Fibroblast of skin of back (primary cell): ENCODE data around the gene SDK2.
"Not testable (repeated sequence)": the region's sequence is repeated elsewhere in the genome, so short reads cannot be mapped to it uniquely, and the experiment has no call there.

Experiments
- DNase-seq: peaks from one replicate; pipeline ENCODE4 v3.0.0-alpha.2; 2013

Gene SDK2

DNA sequence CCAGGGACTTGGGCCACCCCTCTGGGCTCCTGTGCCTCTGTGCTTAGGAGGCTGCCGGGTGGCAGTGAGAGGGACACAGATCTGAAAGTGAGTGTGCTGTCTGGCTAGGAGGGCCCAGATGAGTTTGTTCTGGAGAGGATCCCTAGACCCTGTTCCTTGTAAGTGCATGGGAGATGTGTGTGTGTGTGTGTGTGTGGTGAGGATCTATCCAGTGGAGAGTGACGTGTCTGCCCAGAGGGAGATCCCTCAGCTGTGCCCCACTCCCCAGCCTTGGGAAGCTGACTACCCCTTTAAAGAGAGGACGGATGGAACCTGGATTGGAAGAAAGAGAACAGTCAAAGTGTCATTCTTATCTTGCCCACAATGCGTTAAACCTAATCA, 306.9 kb downstream of the SDK2 start:
- DNase-seq = no peak

DNA sequence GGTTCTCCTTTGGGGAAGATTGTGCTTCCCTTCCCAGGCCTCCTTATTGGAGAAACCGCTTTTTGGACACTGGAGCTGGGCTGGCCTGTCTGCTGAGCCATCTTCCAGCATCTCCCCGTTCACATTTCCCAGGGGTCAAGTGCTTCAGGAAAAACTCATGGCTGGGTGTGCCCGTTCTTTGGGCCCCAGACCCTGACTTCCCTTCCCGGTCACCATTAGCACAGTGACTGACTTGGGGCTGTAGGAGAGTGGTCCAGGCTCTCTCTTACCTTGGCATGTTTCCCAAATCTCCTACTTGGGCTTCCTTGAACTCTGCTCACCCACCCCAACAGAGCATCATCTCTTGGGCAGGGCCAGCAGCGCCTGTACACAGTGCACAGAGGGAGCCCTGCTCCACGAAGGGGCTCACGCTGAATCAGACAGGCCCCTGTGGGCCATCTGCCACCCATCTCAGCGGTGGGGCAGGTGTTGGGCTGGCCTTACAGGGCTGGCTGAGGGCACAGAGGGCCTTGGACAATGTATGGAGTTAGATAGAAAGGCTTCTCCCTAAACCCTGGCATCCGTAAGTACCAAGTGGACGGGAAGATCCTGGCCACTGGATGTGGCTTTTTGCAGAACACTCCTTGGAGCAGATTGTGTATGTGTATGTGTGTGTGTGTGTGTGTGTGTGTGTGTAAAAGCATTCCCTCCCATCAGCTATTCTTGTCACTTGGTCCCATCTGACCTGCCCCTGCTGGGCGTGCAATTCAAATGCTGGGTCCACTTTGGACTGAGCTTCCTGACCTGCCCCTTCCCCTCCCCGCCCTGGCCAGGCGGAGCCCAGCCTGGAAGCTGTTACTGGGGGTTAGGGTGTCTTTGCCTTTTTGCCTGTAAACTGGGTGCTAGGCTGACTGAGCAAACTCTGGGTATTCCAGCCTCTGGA, 307.6 kb downstream of the SDK2 start:
- DNase-seq = no peak

DNA sequence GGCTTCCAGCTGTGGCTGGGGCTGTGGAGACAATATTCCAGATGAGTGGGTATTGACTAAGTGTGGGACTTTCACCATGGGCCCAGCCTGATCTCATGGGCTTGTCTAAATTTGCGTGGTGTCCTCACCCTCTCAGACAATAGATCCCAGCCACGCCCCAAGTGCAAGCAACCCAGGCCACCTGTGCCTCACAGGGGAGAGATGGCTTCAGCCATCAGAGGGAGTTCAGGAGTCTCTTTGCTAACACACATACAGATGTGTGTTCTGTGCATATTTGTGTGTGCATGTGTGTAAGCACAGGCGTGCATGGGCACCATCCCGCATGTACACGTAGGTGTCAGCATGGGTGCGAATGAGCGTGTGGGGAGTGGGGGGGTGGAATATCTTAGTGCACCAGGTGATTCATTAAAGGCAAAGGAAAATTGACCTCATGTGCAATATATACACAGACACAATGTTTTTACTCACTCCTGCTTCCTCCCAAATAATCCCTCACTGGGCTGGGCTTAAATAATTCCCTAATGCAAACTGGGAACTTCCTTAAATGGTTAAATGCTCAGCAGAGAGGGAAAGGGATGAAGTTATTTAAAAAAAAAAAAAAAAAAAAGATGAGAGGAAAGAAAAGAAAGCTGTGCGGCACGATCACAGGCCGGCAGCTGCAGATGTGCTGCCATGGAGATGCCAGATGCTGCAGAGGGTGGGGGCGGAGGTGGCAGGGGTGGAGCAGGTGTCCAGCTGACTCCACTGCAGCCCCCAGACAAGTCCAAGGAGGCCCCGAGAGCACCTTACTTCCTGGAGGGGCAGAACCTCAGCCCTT, 308.4 kb downstream of the SDK2 start:
- DNase-seq = no peak

DNA sequence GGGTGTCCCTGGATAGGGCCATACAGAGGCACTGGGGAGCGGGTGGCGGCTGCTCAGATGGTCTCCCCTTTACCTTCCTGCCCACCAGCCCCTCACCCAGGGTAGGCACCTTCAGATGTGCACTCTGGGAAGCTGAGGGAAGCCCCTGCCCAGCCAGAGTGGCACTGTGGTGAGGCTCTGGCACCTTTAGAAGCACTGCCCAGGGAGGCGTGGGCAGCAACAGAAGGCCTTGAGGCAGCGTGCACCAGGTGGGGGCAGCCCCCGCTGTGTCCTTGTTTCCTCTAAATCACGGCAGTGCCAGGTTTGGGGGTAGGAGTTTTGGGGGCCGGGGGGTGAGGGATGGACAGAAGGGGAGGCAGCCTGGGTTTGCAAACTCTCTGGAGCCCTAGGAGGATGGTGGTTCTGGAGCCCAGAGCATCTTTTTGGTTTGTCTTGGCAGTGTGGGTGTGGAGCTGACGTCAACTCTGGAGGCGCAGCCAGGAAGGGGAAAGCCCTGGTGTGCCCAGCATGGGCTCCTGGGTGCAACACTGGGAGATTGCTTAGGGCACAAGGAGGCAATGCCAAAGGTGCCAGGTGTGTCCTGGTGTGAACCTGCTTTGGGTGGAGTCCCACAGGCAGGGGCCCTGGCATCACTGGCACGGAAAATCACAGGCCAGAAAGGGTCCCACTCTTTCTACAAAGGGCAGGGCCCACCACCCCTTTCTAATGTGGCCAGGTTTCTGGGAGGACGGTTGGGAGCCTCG, 309.3 kb downstream of the SDK2 start:
- DNase-seq = no peak

DNA sequence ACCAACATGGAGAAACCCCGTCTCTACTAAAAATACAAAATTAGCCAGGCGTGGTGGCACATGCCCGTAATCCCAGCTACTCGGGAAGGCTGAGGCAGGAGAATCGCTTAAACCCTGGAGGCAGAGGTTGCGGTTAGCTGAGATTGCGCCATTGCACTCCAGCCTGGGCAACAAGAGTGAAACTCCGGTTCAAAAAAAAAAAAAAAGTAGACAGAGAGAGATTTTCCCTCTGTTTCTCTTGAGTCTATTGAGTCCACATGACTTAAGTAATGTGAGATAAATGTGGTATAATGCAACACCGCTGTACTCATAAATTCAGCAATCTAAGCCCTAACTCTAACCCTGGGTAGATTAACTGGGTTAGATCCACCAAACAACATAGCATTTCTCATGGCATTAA, 310.8 kb downstream of the SDK2 start:
- DNase-seq = not testable (repeated sequence)

DNA sequence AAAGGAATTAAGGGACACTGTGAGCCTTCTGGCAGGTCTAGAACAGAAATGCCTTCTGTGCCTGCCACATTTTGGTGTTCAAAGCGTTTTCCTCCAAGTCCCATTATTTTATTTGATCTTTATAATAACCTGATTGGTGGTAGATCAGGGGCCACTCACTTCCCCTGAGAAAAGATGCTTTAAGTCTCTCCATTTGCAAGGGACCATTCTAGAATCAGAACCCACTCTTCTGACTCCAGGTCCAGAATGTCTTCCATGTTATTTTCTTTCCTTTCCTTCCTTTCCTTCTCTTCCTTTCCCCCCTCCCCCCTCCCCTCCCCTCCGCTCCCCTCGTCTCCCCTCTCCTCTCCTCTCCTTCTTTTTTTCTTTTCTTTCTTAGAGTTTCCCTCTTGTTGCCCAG, 313.2 kb downstream of the SDK2 start:
- no peak for DNase-seq

DNA sequence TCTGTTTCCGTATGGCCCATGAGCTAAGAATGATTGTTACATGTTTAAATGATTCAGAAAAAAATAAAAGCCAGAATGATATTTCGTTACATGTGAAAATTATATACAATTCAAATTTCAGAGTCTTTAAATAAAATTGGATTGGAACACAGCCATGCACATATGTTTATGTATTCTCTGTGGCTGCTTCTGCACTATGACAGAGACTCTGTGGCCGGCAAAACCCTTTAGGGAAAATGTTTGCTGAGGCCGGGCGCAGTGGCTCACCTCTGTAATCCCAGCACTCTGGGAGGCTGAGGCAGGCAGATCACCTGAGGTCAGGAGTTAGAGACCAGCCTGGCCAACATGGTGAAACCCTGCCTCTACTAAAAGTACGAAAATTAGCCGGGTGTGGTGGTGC, 316.6 kb downstream of the SDK2 start:
- no peak for DNase-seq

DNA sequence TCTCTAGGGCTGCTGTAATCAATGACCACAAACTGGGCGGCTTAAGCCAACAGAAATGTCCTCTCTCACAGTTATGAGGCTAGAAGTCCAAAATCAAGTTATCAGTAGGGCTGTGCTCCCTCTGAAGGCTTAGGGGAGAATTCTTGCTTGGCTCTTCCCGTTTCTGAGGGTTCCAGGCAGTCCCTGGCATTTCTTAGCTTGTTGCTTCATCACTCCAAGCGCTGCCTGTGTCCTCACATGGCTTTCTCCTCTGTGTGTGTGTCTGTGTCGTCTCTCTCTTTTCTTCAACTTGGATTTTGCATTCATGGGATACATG, 318.8 kb downstream of the SDK2 start:
- peak; percentile 74 for DNase-seq

DNA sequence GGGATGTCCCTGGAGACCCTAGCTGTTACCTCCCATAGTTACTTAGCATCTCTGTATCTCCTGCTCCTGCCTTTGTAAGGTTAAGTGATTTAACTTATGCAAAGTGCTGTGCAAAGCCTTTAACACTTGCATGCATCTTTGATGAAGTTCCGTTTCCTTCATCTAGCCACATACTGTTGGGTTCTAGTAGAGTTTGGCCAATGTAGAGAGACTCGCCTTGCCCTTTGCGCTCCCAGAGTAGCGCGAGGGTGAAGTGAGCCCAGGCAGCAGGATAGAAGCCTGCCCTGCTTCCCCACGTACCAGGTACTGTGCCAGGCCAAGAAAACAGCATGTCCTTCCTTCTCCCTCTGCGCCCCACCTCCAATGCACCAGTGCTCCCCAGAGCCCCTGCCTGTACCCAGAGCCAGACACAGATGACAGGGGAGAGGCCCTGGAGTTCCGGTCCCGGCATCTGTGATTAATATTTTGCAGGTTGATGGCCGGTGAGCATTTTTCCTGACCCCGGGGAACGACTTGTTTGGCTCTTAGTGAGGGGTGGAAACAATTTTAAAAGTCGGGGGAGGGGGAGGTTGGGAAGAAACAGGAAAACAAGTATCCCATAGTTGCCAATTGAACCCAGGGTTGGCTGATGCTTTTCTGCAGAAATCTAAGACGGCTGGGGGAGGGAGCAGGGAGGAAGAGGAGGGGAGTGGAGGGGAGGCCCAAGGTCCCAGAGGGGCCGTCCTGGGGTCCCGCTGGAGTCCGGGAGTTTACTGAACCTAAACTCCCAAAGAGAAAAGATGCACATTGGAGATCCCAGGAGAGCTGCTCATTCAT, 319.3 kb downstream of the SDK2 start:
- no peak for DNase-seq

DNA sequence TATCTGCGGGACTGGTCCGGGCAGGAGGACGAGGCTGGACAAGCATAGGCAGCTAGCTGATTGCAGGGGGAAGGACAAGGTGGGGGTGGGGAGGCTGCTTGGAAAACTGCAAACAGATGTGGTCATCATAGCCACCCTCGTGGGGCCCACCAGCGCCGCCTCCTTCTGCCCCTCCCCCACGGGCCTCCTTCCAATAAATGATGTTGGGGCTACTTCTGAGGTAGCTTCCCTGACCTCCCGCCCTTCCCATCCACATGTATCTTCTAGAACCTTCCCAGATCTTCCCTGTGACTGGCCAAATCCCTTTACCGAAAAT, 320.1 kb downstream of the SDK2 start:
- no peak for DNase-seq

DNA sequence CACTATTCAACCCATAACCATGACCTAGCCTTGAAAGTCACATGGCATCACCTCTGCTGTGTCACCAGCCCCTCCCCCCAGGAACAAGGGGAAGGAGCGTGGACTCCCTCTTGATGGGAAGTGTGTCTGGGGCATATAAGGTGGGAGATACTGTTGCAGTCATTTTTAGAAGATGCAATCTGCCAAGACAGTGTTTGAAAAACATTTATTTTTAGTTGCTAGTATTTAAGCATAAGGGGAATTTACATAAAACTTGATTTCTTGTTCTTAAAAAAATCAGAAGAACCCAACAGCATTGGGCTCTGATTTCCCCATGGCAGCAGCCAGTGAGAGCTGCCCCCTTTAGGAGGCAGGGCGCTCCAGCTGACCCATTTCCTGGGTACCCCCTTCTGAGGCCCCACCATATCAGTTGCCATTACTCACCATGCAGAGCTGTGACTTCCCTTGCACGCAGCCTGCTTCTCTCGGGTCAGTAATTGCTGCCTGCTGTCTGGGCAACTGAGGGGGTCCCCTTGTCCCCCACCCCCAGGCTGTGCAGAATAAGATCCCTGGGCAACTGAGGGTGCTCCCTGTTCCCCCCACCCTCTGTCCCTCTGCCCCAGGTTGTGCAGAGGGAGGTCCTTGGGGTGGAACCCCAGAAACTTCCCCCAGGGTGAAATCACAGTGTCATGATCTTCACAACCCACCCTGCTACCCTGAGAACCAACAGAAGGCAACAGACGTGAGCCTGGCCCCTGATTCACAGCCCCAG, 320.7 kb downstream of the SDK2 start:
- no peak for DNase-seq

DNA sequence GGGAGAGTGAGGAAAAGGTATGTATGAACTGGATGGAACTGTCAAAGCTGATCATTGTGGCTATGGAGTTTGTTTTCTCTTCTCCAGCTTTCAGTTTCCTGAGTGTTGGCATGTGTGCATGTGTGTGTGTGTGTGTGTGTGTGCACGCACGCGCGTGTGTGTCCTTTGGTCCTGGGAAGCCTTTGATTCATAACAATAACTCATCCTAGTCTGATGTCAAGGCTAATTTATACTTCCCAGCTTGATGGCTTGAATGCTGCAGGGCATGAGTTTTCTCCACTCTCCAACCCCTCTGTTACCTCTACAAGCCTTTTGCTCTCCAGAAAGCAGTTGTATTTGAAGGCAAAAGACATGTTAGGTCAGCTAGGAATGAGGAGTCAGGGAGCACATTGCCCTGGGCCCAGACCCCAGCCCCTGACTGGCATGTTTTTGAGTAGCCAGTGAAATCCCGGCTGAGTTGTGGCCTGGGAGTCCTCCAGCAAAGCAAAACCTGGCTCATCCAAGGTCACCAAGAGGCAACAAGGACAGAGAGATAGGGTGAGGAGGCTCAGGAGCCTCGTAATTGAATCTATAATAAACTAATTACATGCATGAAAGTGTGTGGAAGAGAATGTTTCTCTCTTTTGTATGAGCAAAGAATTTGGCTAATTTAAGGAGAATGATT, 323.5 kb downstream of the SDK2 start:
- DNase-seq = no peak

DNA sequence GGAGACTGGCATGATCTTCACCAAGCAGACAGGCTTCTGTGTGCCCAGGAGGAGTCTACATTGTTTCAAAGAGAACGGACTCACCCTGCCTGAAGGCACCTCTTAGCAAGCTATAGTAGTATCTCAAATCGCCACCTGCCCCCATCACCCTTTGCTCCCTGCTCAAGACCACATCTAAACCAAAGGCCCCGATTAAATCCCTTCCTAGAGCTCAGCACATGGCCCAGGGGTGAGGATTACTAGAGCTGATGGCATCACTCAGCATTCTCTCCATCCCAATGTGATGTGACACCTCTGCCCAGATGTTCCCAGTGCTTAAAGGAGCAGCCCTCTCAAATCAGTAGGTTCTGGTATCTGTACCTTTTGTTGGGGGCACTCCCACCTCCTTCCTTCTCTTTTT, 324.5 kb downstream of the SDK2 start:
- no peak for DNase-seq

DNA sequence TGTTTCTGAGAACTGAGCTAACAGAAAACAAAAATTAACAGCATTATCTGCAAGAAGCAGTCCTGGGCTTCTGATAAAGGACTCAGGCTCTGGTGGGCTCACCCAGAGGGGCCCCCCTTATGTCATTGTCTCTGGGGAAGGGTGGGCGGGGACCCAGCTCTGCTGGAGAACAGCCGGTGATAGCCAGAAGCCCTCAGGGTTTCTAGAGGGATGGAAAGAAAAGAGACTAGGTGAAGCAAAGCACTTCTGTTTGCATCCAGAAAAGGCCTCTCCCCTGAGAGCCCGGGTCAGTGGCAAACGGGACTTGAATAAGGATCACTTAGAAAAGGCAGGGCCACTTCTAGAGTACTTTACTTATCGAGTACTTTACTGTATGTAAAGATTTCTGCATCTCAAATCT, 325.4 kb downstream of the SDK2 start:
- DNase-seq = no peak

DNA sequence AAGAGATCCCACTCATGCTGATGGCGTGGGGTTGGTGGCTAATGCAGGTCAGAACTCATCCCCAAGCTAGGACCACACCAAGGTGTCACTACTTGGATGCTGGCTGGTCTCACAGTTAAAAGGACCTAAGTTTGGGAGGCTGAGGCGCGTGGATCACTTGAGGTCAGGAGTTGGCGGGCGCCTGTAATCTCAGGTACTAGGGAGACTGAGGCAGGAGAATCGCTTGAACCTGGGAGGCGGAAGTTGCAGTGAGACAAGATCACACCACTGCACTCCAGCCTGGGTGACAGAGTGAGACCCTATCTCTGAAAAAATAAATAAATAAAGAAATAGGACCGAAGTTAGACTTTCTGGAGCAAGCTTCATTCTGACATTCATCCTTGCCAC, 325.8 kb downstream of the SDK2 start:
- DNase-seq = no peak

DNA sequence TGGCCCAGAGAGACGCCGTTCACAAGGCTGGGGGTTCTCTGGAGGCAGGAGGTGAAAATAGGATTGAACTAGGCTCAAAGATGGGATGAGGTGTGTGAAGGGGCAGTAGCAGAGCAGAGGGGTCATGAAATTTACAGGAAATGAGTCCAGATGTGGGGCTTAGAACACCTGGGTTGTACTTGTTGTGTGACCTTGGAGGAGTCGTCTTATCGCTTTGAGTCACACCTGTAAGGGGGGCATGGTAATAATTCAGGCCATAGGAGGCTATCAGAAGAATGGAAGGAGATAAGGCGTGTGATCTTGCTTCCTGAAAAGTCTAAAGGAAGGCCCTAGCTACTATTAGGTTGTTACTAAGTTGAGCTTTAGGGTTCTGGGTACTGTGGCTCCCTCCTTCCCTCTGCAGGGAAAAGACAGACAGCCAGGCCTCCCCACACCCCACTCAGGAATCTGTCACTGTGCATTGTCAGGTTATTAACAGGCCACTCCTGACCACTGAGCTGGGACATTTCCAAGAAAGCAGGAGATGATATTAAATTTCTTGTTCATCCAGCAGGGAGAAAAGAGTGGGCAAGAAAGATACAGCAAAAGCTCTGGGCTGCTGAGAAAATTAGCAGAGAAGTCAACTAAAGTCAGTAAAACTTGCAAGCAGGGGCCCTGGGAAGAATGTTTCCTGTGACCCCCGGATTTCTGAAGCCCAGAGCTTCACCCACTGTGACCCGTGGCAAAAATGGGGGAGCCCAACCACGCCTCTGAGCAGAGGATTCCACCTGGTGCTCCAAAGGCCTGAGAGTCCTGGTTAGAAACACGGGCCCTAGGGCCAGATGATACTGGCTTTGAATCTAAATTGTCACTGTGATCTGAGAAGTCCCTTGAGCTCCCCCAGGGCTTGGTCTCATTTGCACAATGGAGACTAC, 326.5 kb downstream of the SDK2 start:
- no peak for DNase-seq

DNA sequence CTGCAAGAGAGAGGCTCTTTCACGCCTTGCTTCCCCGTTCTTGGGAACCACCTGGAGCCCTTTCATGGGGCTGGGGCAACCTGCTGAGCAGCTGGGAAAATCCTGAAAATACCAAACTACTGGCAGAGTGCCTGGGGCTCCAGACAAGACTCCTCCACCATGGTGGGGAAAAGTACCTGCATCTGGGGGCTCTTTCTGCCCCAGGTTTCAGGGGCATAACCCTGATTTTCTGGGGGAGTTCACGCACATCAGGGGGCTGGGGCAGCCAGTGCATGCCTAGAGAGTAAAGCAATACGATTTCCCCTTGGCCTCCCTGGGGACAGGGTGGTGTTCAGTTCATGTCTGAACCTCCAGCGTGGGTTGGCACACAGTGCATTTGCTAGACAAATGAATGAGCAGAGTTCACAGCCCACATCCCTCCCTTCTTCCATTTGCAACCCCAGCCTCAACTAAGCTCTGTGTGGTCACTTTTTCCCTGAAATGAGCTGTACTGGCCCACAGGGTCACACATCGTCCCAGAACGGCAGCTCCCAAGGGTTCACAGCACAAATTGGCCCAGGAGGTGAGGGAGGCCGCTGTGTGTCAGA, 327.2 kb downstream of the SDK2 start:
- peak; percentile 60 for DNase-seq

DNA sequence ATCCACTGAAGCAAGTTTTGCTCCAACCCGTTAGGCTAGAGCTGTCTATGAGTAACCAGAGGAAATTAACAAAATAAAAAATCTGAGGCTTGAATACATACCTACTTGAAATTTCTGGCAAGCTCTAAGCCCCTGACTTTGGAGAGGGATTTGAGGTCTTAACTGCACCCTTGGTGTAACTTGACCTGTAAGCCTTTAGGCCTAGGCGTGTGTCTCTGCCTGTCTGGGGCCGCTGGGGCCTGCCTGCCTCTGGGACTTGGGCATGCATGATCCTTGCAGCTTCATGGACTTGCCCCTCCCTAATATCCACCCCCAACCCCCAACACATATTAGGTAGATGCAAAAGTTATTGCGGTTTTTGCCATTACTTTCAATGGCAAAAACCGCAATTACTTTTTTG, 328.8 kb downstream of the SDK2 start:
- no peak for DNase-seq

DNA sequence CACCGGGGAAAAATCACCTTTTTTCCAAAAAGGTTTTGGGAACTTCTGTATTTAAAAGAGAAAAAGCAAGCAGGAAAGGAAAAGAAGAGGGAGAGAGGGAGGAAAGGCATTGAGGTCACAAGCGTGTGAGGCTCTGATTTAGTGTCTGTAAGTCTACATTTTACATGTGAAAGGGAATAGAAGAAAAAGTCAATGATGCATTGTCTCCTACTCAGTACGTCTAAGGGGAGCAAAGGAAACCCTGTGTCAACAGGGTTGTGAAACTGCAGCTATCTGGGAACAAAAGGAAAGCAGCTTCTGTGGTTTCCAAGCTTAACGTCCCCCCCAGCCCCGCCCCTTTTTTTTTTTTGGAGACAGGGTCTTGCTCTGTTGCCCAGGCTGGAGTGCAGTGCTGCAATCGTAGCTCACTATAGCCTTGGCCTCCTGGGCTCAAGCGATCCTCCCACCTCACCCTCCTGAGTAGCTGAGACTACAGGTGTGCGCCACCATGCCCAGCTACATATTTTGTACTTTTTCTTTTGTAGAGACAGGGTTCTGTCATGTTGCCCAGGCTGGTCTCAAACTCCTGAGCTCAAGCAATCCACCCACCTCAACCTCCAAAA, 330.6 kb downstream of the SDK2 start:
- no peak for DNase-seq
